Ishikawa (cell line): Measurements from ENCODE around the gene CINP.

ENCODE experiments used
- CREB1 ChIP-seq: IDR thresholded peaks from 2 replicates; pipeline ENCODE4 v1.6.1; 2012; ENCODE audit warnings: low read depth
- EP300 ChIP-seq: IDR thresholded peaks from 2 replicates; pipeline ENCODE4 v1.6.1; 2012; ENCODE audit warnings: borderline replicate concordance
- TCF12 ChIP-seq: IDR thresholded peaks from 2 replicates; pipeline ENCODE4 v1.6.1; 2012; ENCODE audit warnings: low read depth
- TF ChIP-seq, protein P1 (sequence below): IDR thresholded peaks from 2 replicates; pipeline ENCODE4 v1.6.1; 2012; ENCODE audit warnings: low read depth, mild to moderate bottlenecking
- TF ChIP-seq, protein P2 (sequence below): IDR thresholded peaks from 2 replicates; pipeline ENCODE4 v1.6.1; 2012

DNA sequence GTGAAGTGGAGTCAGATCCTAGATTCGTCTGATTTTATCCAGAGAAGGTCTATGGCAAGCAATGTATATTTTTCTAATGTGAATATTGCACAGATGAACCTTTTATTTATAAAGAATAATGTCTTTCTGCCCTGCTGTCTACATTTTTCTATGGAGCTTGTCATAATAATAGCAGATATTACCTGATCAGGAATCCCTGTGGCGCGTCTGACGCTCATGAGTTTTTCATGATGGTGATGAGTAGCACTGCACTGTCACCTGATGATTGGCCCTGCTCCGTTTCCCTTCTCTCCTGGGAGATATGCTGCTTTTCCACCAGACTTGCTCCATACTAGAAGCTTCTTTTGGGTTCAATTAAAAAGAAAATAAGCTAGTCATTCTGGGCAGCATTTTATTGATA lies 20.5 kb downstream of the CINP start:
- no peak for TF ChIP-seq CREB1
- TF ChIP-seq, protein P1, sequence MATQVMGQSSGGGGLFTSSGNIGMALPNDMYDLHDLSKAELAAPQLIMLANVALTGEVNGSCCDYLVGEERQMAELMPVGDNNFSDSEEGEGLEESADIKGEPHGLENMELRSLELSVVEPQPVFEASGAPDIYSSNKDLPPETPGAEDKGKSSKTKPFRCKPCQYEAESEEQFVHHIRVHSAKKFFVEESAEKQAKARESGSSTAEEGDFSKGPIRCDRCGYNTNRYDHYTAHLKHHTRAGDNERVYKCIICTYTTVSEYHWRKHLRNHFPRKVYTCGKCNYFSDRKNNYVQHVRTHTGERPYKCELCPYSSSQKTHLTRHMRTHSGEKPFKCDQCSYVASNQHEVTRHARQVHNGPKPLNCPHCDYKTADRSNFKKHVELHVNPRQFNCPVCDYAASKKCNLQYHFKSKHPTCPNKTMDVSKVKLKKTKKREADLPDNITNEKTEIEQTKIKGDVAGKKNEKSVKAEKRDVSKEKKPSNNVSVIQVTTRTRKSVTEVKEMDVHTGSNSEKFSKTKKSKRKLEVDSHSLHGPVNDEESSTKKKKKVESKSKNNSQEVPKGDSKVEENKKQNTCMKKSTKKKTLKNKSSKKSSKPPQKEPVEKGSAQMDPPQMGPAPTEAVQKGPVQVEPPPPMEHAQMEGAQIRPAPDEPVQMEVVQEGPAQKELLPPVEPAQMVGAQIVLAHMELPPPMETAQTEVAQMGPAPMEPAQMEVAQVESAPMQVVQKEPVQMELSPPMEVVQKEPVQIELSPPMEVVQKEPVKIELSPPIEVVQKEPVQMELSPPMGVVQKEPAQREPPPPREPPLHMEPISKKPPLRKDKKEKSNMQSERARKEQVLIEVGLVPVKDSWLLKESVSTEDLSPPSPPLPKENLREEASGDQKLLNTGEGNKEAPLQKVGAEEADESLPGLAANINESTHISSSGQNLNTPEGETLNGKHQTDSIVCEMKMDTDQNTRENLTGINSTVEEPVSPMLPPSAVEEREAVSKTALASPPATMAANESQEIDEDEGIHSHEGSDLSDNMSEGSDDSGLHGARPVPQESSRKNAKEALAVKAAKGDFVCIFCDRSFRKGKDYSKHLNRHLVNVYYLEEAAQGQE = no peak
- no peak for TF ChIP-seq TCF12
- TF ChIP-seq, protein P2, sequence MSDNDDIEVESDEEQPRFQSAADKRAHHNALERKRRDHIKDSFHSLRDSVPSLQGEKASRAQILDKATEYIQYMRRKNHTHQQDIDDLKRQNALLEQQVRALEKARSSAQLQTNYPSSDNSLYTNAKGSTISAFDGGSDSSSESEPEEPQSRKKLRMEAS = no peak
- TF ChIP-seq EP300 = no peak
